GM12865 (cell line): ENCODE measurements around the gene TRIM25.
A peak's percentile ranks its signal among the peaks of the same experiment; 100 is the strongest.

Source experiments
- DNase-seq: peaks from one replicate; pipeline ENCODE4 v3.0.0; 2010; ENCODE audit warnings: low read depth
- H3K4me3 ChIP-seq: 2 replicates; pipeline ENCODE4 v1.5.1; 2011; ENCODE audit warnings: mild to moderate bottlenecking, low read depth, low read length, control low read depth
- TF ChIP-seq, protein P1 (sequence below): IDR thresholded peaks from 2 replicates; pipeline ENCODE4 v1.5.1; 2011; ENCODE audit warnings: low read length, control low read depth, low read depth, inconsistent platforms; ENCODE audit not compliant: insufficient read depth; ENCODE audit errors: missing control alignments

Gene TRIM25

DNA sequence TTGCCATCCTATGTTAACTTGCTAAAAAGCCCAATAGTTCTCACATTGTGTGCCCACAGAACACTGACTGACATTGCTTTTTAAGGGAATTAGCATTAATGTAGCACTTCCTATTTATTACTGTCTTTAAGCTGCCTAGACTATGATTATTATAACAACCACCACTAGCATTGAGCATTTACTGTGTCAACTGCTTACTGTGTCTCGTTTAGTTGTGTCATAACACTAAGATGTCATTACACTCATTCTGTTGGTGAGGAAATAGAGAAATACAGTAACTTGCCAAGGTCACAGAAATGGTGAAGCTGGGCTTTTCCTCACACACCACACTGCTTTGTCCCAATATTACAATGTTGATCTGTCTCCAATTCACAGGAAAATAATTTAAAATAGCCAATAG is 30.2 kb downstream of the TRIM25 start:
- H3K4me3 ChIP-seq: no peak overlapping the region
- no peak for DNase-seq
- TF ChIP-seq, protein P1, sequence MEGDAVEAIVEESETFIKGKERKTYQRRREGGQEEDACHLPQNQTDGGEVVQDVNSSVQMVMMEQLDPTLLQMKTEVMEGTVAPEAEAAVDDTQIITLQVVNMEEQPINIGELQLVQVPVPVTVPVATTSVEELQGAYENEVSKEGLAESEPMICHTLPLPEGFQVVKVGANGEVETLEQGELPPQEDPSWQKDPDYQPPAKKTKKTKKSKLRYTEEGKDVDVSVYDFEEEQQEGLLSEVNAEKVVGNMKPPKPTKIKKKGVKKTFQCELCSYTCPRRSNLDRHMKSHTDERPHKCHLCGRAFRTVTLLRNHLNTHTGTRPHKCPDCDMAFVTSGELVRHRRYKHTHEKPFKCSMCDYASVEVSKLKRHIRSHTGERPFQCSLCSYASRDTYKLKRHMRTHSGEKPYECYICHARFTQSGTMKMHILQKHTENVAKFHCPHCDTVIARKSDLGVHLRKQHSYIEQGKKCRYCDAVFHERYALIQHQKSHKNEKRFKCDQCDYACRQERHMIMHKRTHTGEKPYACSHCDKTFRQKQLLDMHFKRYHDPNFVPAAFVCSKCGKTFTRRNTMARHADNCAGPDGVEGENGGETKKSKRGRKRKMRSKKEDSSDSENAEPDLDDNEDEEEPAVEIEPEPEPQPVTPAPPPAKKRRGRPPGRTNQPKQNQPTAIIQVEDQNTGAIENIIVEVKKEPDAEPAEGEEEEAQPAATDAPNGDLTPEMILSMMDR: no peak

DNA sequence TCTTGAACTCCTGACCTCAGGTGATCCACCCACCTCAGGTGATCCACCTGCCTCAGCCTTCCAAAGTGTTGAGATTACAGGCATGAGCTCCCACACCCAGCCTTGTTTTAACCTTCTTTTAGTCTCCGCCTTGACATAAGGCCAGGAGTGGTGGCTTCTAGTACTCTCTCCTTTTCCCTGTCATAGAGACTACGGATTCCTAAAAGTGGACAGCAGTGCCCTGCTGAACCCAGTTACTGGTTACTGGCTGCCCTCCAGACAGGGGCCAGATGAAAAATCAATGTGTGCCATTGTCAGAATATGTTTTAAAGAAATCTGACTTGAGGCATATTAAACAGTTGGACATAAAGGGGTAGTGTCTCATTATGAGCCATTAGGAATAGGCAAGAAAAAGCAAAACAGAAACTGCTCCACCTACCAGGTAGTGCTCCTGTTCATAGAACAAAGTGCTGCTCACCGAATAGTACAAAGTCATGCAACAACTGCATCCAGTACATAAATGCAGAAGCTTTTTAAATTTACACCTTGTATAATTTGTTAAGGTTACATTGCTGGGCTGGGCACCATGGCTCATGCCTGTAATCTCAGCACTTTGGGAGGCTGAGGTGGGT is 32.1 kb downstream of the TRIM25 start:
- TF ChIP-seq, protein P1: no peak
- H3K4me3 ChIP-seq: no peak overlapping the region
- DNase-seq: no peak

DNA sequence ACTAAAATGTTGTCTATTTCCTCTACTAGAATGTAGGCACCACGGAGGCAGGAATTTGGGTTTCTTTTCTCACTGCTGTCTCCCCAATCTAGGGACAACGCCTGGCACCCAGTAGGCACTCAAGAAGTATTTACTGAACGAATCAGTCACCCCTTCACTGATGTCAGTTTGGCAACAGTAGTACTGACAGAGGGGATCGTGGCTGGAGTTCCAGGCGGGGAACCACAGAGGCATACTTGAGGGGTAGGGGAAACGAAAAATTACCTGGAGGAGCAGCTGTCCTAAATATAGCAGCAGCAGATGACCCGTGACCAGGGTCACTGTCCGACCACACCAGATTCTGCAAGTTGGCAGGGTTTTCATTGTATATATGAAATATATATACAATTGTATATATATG is 33.3 kb downstream of the TRIM25 start:
- no peak overlapping the region for H3K4me3 ChIP-seq
- no peak for DNase-seq
- TF ChIP-seq, protein P1: no peak

DNA sequence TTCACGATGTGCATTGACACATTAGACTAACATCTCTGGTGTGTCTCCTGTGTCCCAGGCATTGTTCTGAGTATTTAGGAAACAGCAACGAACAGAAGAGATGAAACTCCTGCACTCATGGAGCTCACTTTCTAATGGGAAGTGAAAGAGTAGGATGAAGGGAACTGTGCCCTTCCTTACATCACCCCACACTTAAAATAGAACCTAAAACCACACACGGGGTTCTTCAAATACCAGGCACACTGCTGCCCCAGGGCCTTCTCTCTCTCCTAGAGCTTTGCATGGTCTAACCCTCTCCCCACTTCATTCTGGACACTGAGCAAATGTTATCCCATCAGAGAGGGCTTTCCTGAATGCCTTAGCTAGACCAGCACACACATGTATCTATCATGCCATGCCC is 33.7 kb downstream of the TRIM25 start:
- TF ChIP-seq, protein P1: no peak
- H3K4me3 ChIP-seq: no peak overlapping the region
- no peak for DNase-seq

DNA sequence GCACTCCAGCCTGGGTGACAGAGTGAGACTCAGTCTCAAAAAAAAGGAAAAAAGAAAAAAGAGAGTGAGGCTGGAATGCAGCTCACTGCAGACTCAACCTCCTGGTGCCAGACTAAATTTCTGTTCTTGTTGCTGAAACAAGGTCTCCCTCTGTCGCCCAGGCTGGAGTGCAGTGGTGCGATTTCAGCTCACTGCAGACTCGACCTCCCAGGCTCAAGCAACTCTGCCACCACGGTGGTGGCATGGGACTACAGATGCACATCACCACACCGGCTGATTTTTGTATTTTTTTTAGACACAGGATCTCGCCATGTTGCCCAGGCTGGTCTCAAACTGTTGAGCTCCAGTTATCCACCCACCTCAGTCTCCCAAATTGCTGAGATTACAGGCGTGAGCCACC is 34.6 kb downstream of the TRIM25 start:
- H3K4me3 ChIP-seq: no peak overlapping the region
- TF ChIP-seq, protein P1: no peak
- DNase-seq: no peak

DNA sequence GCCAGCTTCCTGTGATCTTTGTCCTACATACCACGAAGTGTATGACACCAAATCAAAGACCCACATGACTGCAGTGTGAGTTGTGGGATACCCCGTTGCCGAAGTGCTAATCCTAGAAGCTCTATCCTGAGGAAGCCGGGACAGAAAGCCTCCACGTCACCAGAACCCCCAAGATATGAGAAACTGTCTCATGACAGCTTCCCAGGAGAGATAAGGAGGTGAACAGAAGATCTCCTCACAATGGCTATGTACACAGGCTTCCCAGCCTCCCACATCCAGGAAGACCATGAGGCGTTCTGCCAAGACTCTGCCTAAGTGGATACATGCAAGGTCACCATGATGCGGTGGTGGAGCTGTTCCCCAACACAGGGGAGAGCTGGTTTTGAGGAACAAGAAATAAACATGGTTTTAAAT is 37.1 kb downstream of the TRIM25 start:
- no peak for DNase-seq
- TF ChIP-seq, protein P1: no peak

DNA sequence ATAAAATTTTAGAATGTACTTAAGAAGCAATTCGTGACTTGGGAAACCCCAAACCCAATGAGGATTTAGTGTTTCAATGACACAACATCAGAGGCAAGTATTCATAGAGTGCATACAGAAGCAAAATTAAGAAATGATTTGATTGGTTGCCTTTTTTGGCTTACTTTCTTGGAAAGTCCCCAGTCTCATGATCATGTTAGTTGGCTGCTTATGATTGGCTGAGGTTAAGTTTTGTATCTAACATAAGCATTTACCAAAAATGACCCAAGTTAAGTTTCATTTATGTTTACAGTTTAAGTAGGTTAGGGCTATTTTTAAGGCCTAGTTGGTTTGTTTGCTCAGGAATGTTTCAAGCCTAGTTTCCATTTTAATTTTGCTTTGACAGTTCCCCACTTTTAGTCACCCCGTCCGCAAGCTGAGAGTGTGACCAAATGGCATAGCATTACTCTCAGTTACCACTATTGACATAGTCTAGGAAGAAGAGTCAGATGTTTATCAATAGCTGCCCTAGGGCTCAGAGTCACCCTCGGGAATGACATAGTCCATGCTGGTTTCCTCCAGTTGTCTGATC is 43.7 kb downstream of the TRIM25 start:
- no peak overlapping the region for H3K4me3 ChIP-seq
- TF ChIP-seq, protein P1: no peak
- peak; percentile 76 for DNase-seq

More for the DNA sequence above, 37.1 kb downstream of the TRIM25 start:
- no peak overlapping the region for H3K4me3 ChIP-seq
